IPS-15b (cell line): ENCODE data around the gene DIAPH3.

Source experiments
- H3K27me3 ChIP-seq: one replicate; pipeline ENCODE4 v1.6.1; 2013; ENCODE audit warnings: low read length; ENCODE audit not compliant: control insufficient read depth, insufficient read depth
- H3K36me3 ChIP-seq: one replicate; pipeline ENCODE4 v1.6.1; 2013; ENCODE audit warnings: low read length; ENCODE audit not compliant: control insufficient read depth, insufficient read depth
- H3K4me1 ChIP-seq: one replicate; pipeline ENCODE4 v1.6.1; 2013; ENCODE audit warnings: mild to moderate bottlenecking, low read length; ENCODE audit not compliant: control insufficient read depth, insufficient read depth
- H3K4me3 ChIP-seq: one replicate; pipeline ENCODE4 v1.5.1; 2013; ENCODE audit warnings: low read depth, low read length
- H3K9ac ChIP-seq: one replicate; pipeline ENCODE4 v1.6.1; 2013; ENCODE audit warnings: low read depth, mild to moderate bottlenecking, low read length
- H3K9me3 ChIP-seq: one replicate; pipeline ENCODE4 v1.6.1; 2013; ENCODE audit warnings: mild to moderate bottlenecking, low read length; ENCODE audit not compliant: control insufficient read depth, insufficient read depth

Gene DIAPH3

GRCh38 chr13:59733744-59734143 lies 430.0 kb downstream of the DIAPH3 start:
- Histone ChIP-seq H3K4me3 (no peak overlapping the region), H3K4me1 (no peaks in the 10 kb centered on the region), H3K27me3 (no peaks in the 10 kb centered on the region), H3K9ac (no peak overlapping the region), H3K9me3 (no peaks in the 10 kb centered on the region), H3K36me3 (no peaks in the 10 kb centered on the region)

- Histone ChIP-seq H3K4me3 (no peak overlapping the region), H3K36me3 (no peaks in the 10 kb centered on the region), H3K9ac (no peak overlapping the region), H3K27me3 (no peaks in the 10 kb centered on the region), H3K4me1 (no peaks in the 10 kb centered on the region), H3K9me3 (no peaks in the 10 kb centered on the region)
Measured at GRCh38 chr13:59730026-59730425, 433.7 kb downstream of the DIAPH3 start.

- Histone ChIP-seq H3K4me1 (no peaks in the 10 kb centered on the region), H3K4me3 (no peak overlapping the region), H3K27me3 (no peaks in the 10 kb centered on the region), H3K36me3 (no peaks in the 10 kb centered on the region), H3K9me3 (no peaks in the 10 kb centered on the region), H3K9ac (no peak overlapping the region)
Measured at GRCh38 chr13:59728896-59729545, 434.7 kb downstream of the DIAPH3 start.

GRCh38 chr13:59721926-59722910 lies 441.5 kb downstream of the DIAPH3 start:
- Histone ChIP-seq H3K9ac (no peak overlapping the region), H3K27me3 (no peaks in the 10 kb centered on the region), H3K4me1 (no peaks in the 10 kb centered on the region), H3K36me3 (no peaks in the 10 kb centered on the region), H3K4me3 (no peak overlapping the region), H3K9me3 (no peaks in the 10 kb centered on the region)

GRCh38 chr13:59715611-59716010 lies 448.1 kb downstream of the DIAPH3 start:
- no peak overlapping the region for H3K9ac ChIP-seq
- no peak overlapping the region for H3K4me3 ChIP-seq
- no peaks in the 10 kb centered on the region for H3K36me3 ChIP-seq
- no peaks in the 10 kb centered on the region for H3K9me3 ChIP-seq
- no peaks in the 10 kb centered on the region for H3K27me3 ChIP-seq
- H3K4me1 ChIP-seq = peaks cover 3% of the 10 kb centered on the region

- no peaks in the 10 kb centered on the region for H3K9me3 ChIP-seq
- H3K4me3 ChIP-seq = no peak overlapping the region
- no peaks in the 10 kb centered on the region for H3K36me3 ChIP-seq
- H3K4me1 ChIP-seq = peaks cover 3% of the 10 kb centered on the region
- no peak overlapping the region for H3K9ac ChIP-seq
- no peaks in the 10 kb centered on the region for H3K27me3 ChIP-seq
Measured at GRCh38 chr13:59710996-59711701, 452.6 kb downstream of the DIAPH3 start.

GRCh38 chr13:59710416-59710815 lies 453.3 kb downstream of the DIAPH3 start:
- H3K36me3 ChIP-seq = no peaks in the 10 kb centered on the region
- H3K4me1 ChIP-seq = peaks cover 3% of the 10 kb centered on the region
- H3K4me3 ChIP-seq = no peak overlapping the region
- no peak overlapping the region for H3K9ac ChIP-seq
- H3K9me3 ChIP-seq = no peaks in the 10 kb centered on the region
- no peaks in the 10 kb centered on the region for H3K27me3 ChIP-seq

GRCh38 chr13:59706101-59706976 lies 457.4 kb downstream of the DIAPH3 start:
- Histone ChIP-seq H3K4me1 (peaks cover 3% of the 10 kb centered on the region), H3K4me3 (no peak overlapping the region), H3K9ac (no peak overlapping the region), H3K9me3 (no peaks in the 10 kb centered on the region), H3K36me3 (no peaks in the 10 kb centered on the region), H3K27me3 (no peaks in the 10 kb centered on the region)

GRCh38 chr13:59702269-59702668 lies 461.5 kb downstream of the DIAPH3 start:
- H3K27me3 ChIP-seq = no peaks in the 10 kb centered on the region
- H3K4me1 ChIP-seq = no peaks in the 10 kb centered on the region
- H3K9ac ChIP-seq = no peak overlapping the region
- no peak overlapping the region for H3K4me3 ChIP-seq
- no peaks in the 10 kb centered on the region for H3K36me3 ChIP-seq
- H3K9me3 ChIP-seq = no peaks in the 10 kb centered on the region

GRCh38 chr13:59701261-59701660 lies 462.5 kb downstream of the DIAPH3 start:
- no peaks in the 10 kb centered on the region for H3K9me3 ChIP-seq
- no peak overlapping the region for H3K9ac ChIP-seq
- H3K4me3 ChIP-seq = no peak overlapping the region
- H3K36me3 ChIP-seq = no peaks in the 10 kb centered on the region
- H3K4me1 ChIP-seq = no peaks in the 10 kb centered on the region
- H3K27me3 ChIP-seq = no peaks in the 10 kb centered on the region

GRCh38 chr13:59700281-59700680 lies 463.4 kb downstream of the DIAPH3 start:
- H3K27me3 ChIP-seq = no peaks in the 10 kb centered on the region
- H3K36me3 ChIP-seq = no peaks in the 10 kb centered on the region
- H3K4me1 ChIP-seq = no peaks in the 10 kb centered on the region
- H3K4me3 ChIP-seq = no peak overlapping the region
- no peaks in the 10 kb centered on the region for H3K9me3 ChIP-seq
- H3K9ac ChIP-seq = no peak overlapping the region
